Peyer's patch (tissue), 4 donors: Measurements from ENCODE around the gene AAGAB. TPM values are rescaled to one million over a fixed set of nuclear protein-coding genes. Genes with fewer than 3 reads are reported as not detected.

ENCODE experiments used
- DNase-seq, 3 donors: peaks; one replicate each; pipeline ENCODE4 v3.0.0-alpha.2; 2017 to 2019
- H3K27ac ChIP-seq, 4 donors: fragments of 200-600 bp; sonication (generic); one replicate each; pipeline ENCODE4 v1.5.1; 2016 to 2019
- H3K27me3 ChIP-seq, 2 donors: fragments of 200-600 bp; sonication (generic); one replicate each; pipeline ENCODE4 v1.5.1; 2019
- H3K36me3 ChIP-seq, 3 donors: fragments of 200-600 bp; sonication (generic); one replicate each; pipeline ENCODE4 v1.5.1; 2016 to 2019
- H3K4me1 ChIP-seq, 4 donors: fragments of 200-600 bp; sonication (generic); one replicate each; pipeline ENCODE4 v1.5.1; 2016 to 2019
- H3K4me3 ChIP-seq, 4 donors: fragments of 200-600 bp; sonication (generic); 1 replicate in 3 of 4; 2 replicates in 1 of 4; pipeline ENCODE4 v1.5.1; 2016 to 2019; ENCODE audit warnings: mild to moderate bottlenecking in 1 of 4
- H3K9me3 ChIP-seq, 4 donors: fragments of 200-600 bp; sonication (generic); one replicate each; pipeline ENCODE4 v1.5.1; 2016 to 2019; ENCODE audit warnings: mild to moderate bottlenecking in 1 of 4
- CTCF ChIP-seq, 6 experiments: fragments of 450-650 bp in 4 of 6; fragments of 200-600 bp in 2 of 6; sonication (generic) in 1 of 6; IDR thresholded peaks; one replicate each; pipeline ENCODE4 v1.5.1; 2017 to 2019; ENCODE audit warnings: antibody characterized with exemption in 6 of 6, mild to moderate bottlenecking in 3 of 6, moderate library complexity in 1 of 6
- POLR2A ChIP-seq, 2 donors: fragments of 450-650 bp; IDR thresholded peaks; one replicate each; pipeline ENCODE4 v1.5.1; 2017; ENCODE audit warnings: antibody characterized with exemption in 2 of 2, mild to moderate bottlenecking in 2 of 2, moderate library complexity in 2 of 2
- total RNA-seq, 4 donors: library from RNA; depleted of rRNA; stranded (reverse); fragments of >200 nt; gene quantifications; one replicate each; pipeline ENCODE4 v1.1.0, GENCODE V29; 2016

AAGAB gene
- total RNA-seq, 4 donors from 2014 or later = 27.5 to 54.5 (median 42.8) TPM

GRCh38 chr15:67196672-67197363, 57.6 kb downstream of the AAGAB start:
- Histone ChIP-seq H3K27ac (peak overlapping the region in 3 of 4 donors; percentile 25 to 38 (median 35)), H3K4me3 (no peak overlapping the region), H3K27me3 (no peaks in the 10 kb centered on the region), H3K36me3 (peaks cover 0 to 12% (median 0%) of the 10 kb centered on the region in 3 donors), H3K9me3 (no peaks in the 10 kb centered on the region), H3K4me1 (peaks cover 0 to 20% (median 4%) of the 10 kb centered on the region in 4 donors)
- peak in 1 of 3 donors; percentile 50 for DNase-seq
- no peak for TF ChIP-seq POLR2A (IDR thresholded peaks at IDR 0.05)
- no peak for TF ChIP-seq CTCF (IDR thresholded peaks at IDR 0.05)

- TF ChIP-seq POLR2A (IDR thresholded peaks at IDR 0.05) (no peak), CTCF (IDR thresholded peaks at IDR 0.05) (no peak)
- H3K27me3 ChIP-seq = no peaks in the 10 kb centered on the region
- H3K4me3 ChIP-seq = no peak overlapping the region
- DNase-seq = no peak
- H3K4me1 ChIP-seq = peaks cover 0 to 20% (median 4%) of the 10 kb centered on the region in 4 donors
- peak overlapping the region in 2 of 4 donors; percentile 35 to 38 for H3K27ac ChIP-seq
- H3K36me3 ChIP-seq = peaks cover 0 to 14% (median 0%) of the 10 kb centered on the region in 3 donors
- no peaks in the 10 kb centered on the region for H3K9me3 ChIP-seq
Measured at GRCh38 chr15:67196222-67196621, 58.2 kb downstream of the AAGAB start.

DNA sequence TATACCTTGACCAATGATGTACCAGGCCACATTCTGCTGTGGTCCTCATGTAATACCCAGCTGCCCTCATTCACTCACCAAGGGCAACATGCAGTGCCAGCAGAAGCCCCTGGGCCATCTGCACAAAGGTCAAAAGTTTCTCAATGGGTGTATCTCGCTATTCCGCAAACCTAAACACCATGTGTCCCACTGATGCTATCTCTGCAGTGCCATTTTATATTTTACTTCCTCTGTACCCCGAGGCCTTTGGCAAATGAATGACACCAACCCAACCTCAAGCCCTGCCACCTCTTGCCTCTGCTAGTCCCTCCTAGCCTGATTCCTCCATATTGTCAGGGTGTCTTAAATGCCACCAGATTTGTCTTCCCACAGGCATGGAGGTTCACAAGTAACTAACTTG, 59.2 kb downstream of the AAGAB start:
- no peak overlapping the region for H3K4me3 ChIP-seq
- peaks cover 0 to 20% (median 4%) of the 10 kb centered on the region in 4 donors for H3K4me1 ChIP-seq
- no peak for DNase-seq
- peaks cover 0 to 23% (median 0%) of the 10 kb centered on the region in 3 donors for H3K36me3 ChIP-seq
- no peaks in the 10 kb centered on the region for H3K9me3 ChIP-seq
- no peak for TF ChIP-seq CTCF (IDR thresholded peaks at IDR 0.05)
- no peak for TF ChIP-seq POLR2A (IDR thresholded peaks at IDR 0.05)
- H3K27ac ChIP-seq = no peak overlapping the region
- no peaks in the 10 kb centered on the region for H3K27me3 ChIP-seq

- DNase-seq = peak in 1 of 3 donors; percentile 30
- H3K27ac ChIP-seq = peak overlapping the region in 1 of 4 donors; percentile 6
- no peak overlapping the region for H3K4me3 ChIP-seq
- H3K9me3 ChIP-seq = no peaks in the 10 kb centered on the region
- H3K36me3 ChIP-seq = peaks cover 0 to 32% (median 0%) of the 10 kb centered on the region in 3 donors
- peaks cover 0 to 29% (median 4%) of the 10 kb centered on the region in 4 donors for H3K4me1 ChIP-seq
- no peak for TF ChIP-seq POLR2A (IDR thresholded peaks at IDR 0.05)
- no peak for TF ChIP-seq CTCF (IDR thresholded peaks at IDR 0.05)
- H3K27me3 ChIP-seq = no peaks in the 10 kb centered on the region
Measured at GRCh38 chr15:67194171-67195114, 60.0 kb downstream of the AAGAB start.

- H3K36me3 ChIP-seq = peaks cover 0 to 42% (median 0%) of the 10 kb centered on the region in 3 donors
- H3K9me3 ChIP-seq = no peaks in the 10 kb centered on the region
- DNase-seq = no peak
- H3K4me3 ChIP-seq = no peak overlapping the region
- peaks cover 0 to 36% (median 2%) of the 10 kb centered on the region in 4 donors for H3K4me1 ChIP-seq
- no peaks in the 10 kb centered on the region for H3K27me3 ChIP-seq
- H3K27ac ChIP-seq = peak overlapping the region in 1 of 4 donors; percentile 4
- TF ChIP-seq POLR2A (IDR thresholded peaks at IDR 0.05) (no peak), CTCF (IDR thresholded peaks at IDR 0.05) (no peak)
Measured at GRCh38 chr15:67193223-67193990, 61.1 kb downstream of the AAGAB start.
